IPS-18c (cell line): Measurements from ENCODE around the gene TMEM263.

Experiments used
- H3K4me3 ChIP-seq: 2 replicates; pipeline ENCODE4 v1.7.0; 2013; ENCODE audit warnings: low read depth, mild to moderate bottlenecking, low read length, moderate library complexity; ENCODE audit not compliant: insufficient read depth
- H3K9me3 ChIP-seq: one replicate; pipeline ENCODE4 v1.6.1; 2013; ENCODE audit warnings: mild to moderate bottlenecking, low read length, moderate library complexity; ENCODE audit not compliant: control insufficient read depth, insufficient read depth

The TMEM263 gene

GRCh38 chr12:107011519-107011918 is 55.8 kb downstream of the TMEM263 start:
- no peak overlapping the region for H3K4me3 ChIP-seq
- H3K9me3 ChIP-seq = no peaks in the 10 kb centered on the region

DNA sequence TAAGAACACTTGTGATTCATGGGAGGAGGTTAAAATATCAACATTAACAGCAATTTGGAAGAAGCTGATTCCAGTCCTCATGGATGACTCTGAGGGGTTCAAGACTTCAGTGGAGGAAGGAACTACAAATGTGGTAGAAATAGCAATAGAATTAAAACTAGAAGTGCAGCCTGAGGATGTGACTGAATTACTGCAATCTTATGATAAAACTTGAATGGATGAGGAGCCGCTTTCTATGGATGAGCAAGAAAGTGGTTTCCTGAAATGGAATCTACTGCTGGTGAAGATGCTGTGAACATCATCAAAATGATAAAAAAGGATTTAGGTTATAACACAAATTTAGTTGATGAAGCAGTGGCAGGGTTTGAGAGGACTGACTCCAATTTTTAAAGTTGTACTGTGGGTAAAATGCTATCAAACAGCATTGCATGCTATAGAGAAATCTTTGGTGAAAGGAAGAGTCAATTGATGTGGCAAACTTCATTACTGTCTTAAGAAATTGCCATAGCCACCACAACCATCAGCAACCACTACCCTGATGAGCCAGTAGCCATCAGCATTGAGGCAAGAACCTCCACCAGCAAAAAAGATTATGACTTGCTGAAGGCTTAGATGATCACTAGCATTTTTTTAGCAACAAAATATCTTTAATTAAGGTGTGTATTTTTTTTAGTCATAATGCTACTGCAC is 57.2 kb downstream of the TMEM263 start:
- no peak overlapping the region for H3K4me3 ChIP-seq
- no peaks in the 10 kb centered on the region for H3K9me3 ChIP-seq

GRCh38 chr12:107014055-107014454 is 58.3 kb downstream of the TMEM263 start:
- H3K9me3 ChIP-seq = no peaks in the 10 kb centered on the region
- H3K4me3 ChIP-seq = no peak overlapping the region

- H3K4me3 ChIP-seq = no peak overlapping the region
- H3K9me3 ChIP-seq = no peaks in the 10 kb centered on the region
Measured at GRCh38 chr12:107017042-107017441, 61.3 kb downstream of the TMEM263 start.

DNA sequence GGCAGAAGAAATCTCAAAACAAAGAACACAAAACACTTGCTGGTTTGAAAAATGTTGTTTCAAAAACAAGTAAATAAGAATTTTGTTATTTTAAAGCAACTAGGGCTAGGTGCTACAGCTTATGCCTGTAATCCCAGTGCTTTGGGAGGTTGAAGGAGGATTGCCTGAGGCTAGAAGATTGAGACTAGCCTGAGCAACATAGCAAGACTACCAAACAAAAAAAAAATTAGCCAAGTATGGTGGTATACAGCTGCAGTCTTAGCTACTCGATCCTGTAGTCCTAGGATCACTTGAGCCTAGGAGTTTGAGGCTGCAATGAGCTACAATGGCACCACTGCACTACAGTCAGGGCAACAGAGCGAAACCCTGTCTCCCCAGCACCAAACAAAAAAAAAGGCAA is 63.8 kb downstream of the TMEM263 start:
- H3K4me3 ChIP-seq = no peak overlapping the region
- H3K9me3 ChIP-seq = no peaks in the 10 kb centered on the region
